NB4 (cell line): ENCODE data around the gene NUDCD3.

Experiments used
- CTCF ChIP-seq: IDR thresholded peaks from one replicate; pipeline ENCODE4 v1.5.1; 2012; ENCODE audit warnings: low read depth, low read length
- POLR2A ChIP-seq: IDR thresholded peaks from 2 replicates; pipeline ENCODE4 v1.6.1; 2011; ENCODE audit warnings: mild to moderate bottlenecking; ENCODE audit not compliant: insufficient read length; ENCODE audit errors: extremely low read depth
- TF ChIP-seq, protein P1 (sequence below): IDR thresholded peaks from 2 replicates; pipeline ENCODE4 v1.6.1; 2011; ENCODE audit warnings: low read depth, low read length

- TF ChIP-seq CTCF (no peak), POLR2A (no peak)
- TF ChIP-seq, protein P1, sequence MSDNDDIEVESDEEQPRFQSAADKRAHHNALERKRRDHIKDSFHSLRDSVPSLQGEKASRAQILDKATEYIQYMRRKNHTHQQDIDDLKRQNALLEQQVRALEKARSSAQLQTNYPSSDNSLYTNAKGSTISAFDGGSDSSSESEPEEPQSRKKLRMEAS, result no peak
These were observed 505 bp downstream of the NUDCD3 start for GRCh38 chr7:44489955-44490350.
